Activated CD4-positive, alpha-beta T cell treated with anti-CD3 and anti-CD28 coated beads, Interleukin-10, Interleukin-2, amounts not matched to agents 100 ng/mL and 50 ng/mL, durations not matched to agents 16 hours and 8 hours (primary cell): ENCODE data around the gene MAP3K5.
"Not testable (repeated sequence)": the region's sequence is repeated elsewhere in the genome, so short reads cannot be mapped to it uniquely, and the experiment has no call there.

ENCODE experiments used
- DNase-seq: peaks from one replicate; pipeline ENCODE4 v3.0.0-alpha.2; 2020

The MAP3K5 gene

GRCh38 chr6:136717716-136717990, 74.6 kb downstream of the MAP3K5 start:
- no peak for DNase-seq

GRCh38 chr6:136716917-136717715, 75.2 kb downstream of the MAP3K5 start:
- no peak for DNase-seq

GRCh38 chr6:136712642-136713041, 79.6 kb downstream of the MAP3K5 start:
- not testable (repeated sequence) for DNase-seq

- DNase-seq: no peak
Observed at GRCh38 chr6:136711644-136712043, 80.6 kb downstream of the MAP3K5 start.

- DNase-seq: no peak
Observed at GRCh38 chr6:136710877-136711552, 81.3 kb downstream of the MAP3K5 start.

GRCh38 chr6:136709429-136709828, 82.8 kb downstream of the MAP3K5 start:
- no peak for DNase-seq

- DNase-seq: no peak
Observed at GRCh38 chr6:136706430-136706829, 85.8 kb downstream of the MAP3K5 start.

GRCh38 chr6:136703331-136703865, 88.9 kb downstream of the MAP3K5 start:
- DNase-seq: no peak

- no peak for DNase-seq
Observed at GRCh38 chr6:136701045-136701444, 91.2 kb downstream of the MAP3K5 start.

- DNase-seq: no peak
Observed at GRCh38 chr6:136699358-136699757, 92.9 kb downstream of the MAP3K5 start.

- no peak for DNase-seq
Observed at GRCh38 chr6:136696783-136697364, 95.4 kb downstream of the MAP3K5 start.

GRCh38 chr6:136696238-136696637, 96.0 kb downstream of the MAP3K5 start:
- DNase-seq: no peak

- no peak for DNase-seq
Observed at GRCh38 chr6:136695412-136695811, 96.9 kb downstream of the MAP3K5 start.

- DNase-seq: no peak
Observed at GRCh38 chr6:136693090-136693489, 99.2 kb downstream of the MAP3K5 start.

- DNase-seq: not testable (repeated sequence)
Observed at GRCh38 chr6:136687894-136688293, 104.4 kb downstream of the MAP3K5 start.

GRCh38 chr6:136685540-136686108, 106.7 kb downstream of the MAP3K5 start:
- DNase-seq: no peak

- no peak for DNase-seq
Observed at GRCh38 chr6:136684466-136684865, 107.8 kb downstream of the MAP3K5 start.

GRCh38 chr6:136683209-136683941, 108.9 kb downstream of the MAP3K5 start:
- DNase-seq: no peak

GRCh38 chr6:136682292-136682691, 110.0 kb downstream of the MAP3K5 start:
- no peak for DNase-seq

GRCh38 chr6:136677822-136678221, 114.5 kb downstream of the MAP3K5 start:
- no peak for DNase-seq

- DNase-seq: no peak
Observed at GRCh38 chr6:136677344-136677743, 114.9 kb downstream of the MAP3K5 start.

- no peak for DNase-seq
Observed at GRCh38 chr6:136676075-136676474, 116.2 kb downstream of the MAP3K5 start.

- no peak for DNase-seq
Observed at GRCh38 chr6:136673571-136673970, 118.7 kb downstream of the MAP3K5 start.
